MM.1S (cell line): ENCODE results near the gene SYTL3.

Experiments
- EZH2 ChIP-seq: fragments of 300-600 bp; sonication (generic); optimal IDR thresholded peaks from 2 replicates; pipeline ENCODE3; 2017; ENCODE audit warnings: low read depth, mild to moderate bottlenecking, antibody characterized with exemption, low read length, mixed read lengths
- TF ChIP-seq, protein P1 (sequence below): fragments of 300-600 bp; sonication (generic); IDR thresholded peaks from 2 replicates; pipeline ENCODE4 v1.5.1; 2016; ENCODE audit warnings: antibody characterized with exemption, low read length, mixed read lengths

DNA sequence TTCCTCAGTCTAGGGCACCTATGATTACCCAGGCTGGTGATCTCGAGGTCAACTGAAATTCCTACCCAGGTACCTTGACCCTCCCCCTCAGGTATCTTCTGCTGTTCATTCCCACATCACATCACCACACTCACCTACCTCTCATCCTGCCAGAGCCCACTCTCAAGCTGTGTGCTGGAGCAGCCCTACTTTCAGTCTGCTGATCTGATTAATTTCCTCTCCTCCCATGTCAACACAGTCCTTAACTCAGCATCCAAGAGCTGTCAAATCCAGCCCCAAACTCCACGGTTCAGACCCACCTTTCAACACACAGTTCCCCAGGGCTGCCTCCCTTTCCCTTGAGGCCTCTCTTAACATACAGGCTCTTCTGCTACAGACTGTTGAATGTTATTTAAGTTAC, 126.9 kb downstream of the SYTL3 start:
- TF ChIP-seq, protein P1, sequence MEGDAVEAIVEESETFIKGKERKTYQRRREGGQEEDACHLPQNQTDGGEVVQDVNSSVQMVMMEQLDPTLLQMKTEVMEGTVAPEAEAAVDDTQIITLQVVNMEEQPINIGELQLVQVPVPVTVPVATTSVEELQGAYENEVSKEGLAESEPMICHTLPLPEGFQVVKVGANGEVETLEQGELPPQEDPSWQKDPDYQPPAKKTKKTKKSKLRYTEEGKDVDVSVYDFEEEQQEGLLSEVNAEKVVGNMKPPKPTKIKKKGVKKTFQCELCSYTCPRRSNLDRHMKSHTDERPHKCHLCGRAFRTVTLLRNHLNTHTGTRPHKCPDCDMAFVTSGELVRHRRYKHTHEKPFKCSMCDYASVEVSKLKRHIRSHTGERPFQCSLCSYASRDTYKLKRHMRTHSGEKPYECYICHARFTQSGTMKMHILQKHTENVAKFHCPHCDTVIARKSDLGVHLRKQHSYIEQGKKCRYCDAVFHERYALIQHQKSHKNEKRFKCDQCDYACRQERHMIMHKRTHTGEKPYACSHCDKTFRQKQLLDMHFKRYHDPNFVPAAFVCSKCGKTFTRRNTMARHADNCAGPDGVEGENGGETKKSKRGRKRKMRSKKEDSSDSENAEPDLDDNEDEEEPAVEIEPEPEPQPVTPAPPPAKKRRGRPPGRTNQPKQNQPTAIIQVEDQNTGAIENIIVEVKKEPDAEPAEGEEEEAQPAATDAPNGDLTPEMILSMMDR, result no peak
- no peak for TF ChIP-seq EZH2
